A549 treated with AZD9567 at 1 μM for 4 hours (cell line): ENCODE data around the gene POLD3. TPM values are rescaled to one million over a fixed set of nuclear protein-coding genes. Genes with fewer than 3 reads are reported as not detected.

Experiments used
- total RNA-seq: library from RNA; stranded (reverse); fragments of 200-300 nt; extraction: Qiagen RNA extraction; gene quantifications from 5 replicates; pipeline ENCODE4 v1.2.3, GENCODE V29; 2022; ENCODE audit not compliant: insufficient read depth

POLD3 gene, protein sequence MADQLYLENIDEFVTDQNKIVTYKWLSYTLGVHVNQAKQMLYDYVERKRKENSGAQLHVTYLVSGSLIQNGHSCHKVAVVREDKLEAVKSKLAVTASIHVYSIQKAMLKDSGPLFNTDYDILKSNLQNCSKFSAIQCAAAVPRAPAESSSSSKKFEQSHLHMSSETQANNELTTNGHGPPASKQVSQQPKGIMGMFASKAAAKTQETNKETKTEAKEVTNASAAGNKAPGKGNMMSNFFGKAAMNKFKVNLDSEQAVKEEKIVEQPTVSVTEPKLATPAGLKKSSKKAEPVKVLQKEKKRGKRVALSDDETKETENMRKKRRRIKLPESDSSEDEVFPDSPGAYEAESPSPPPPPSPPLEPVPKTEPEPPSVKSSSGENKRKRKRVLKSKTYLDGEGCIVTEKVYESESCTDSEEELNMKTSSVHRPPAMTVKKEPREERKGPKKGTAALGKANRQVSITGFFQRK
- 14.9 to 20.3 TPM (median 17.3 TPM) in 5 replicates for total RNA-seq

DNA sequence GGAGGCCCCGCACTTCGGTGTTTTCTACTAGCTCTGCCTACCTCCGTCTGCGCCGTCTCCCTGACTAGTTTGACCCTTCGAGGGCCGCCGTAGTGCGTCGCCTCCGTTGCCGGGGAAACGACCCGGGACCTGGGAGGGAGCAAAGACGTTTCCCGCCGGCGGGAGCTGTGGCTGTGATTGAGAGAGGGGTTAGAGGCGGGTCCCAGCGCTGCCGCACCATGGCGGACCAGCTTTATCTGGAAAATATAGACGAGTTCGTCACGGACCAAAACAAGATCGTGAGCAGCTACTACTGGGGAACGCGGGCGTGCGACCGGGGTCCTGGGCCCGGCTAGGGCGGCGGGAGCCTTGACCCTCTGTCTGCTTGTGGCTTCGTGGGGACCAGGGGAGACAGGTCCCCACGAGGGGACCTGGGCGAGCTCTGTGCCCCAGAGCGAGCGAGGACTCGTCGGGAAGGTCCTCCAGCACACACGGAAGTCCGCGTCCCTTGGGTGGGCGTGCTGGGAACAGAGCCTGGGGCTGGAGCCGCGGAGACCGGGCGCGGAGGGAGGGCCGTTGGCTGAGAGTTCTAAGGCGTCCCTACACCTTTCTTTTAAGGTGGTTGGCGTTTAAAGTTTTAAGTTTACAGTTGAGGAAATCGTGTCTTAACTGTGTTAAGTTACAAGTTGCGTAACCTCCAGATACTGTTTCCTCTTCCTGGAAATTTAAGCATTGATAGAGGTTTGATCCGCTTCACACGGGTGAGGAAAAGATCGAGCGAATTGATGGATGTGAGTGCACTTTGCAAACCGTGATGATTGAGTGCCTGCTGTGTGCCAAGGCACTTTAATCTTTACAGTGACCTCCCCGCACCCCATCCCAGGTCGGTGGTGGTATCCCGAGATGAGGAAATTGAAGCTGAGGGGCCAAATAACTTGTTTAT, at the start of gene POLD3:
POLD3 (plus strand) TSS at position 142 of the 922 bp plus-strand sequence; CDS start at position 219, 77 bp downstream.

Other genes starting within 250 kb of the POLD3 start
- gene PGM2L1, start 194.1 kb upstream of the POLD3 start, total RNA-seq = 9.6 to 19.6 TPM (median 16.3 TPM) in 5 replicates
- not detected in 5 replicates for gene KCNE3, start 125.0 kb upstream of the POLD3 start, total RNA-seq
- gene LIPT2, start 98.9 kb upstream of the POLD3 start, total RNA-seq = 2.6 to 3.6 TPM (median 2.9 TPM) in 4 of 5 replicates, not detected in the other
- gene CHRDL2, start 138.8 kb downstream of the POLD3 start, total RNA-seq = 2.7 to 9.3 TPM (median 4.6 TPM) in 5 replicates
- 4.1 to 6.0 TPM (median 4.4 TPM) in 5 replicates for gene RNF169, start 156.3 kb downstream of the POLD3 start, total RNA-seq